GM03348 (cell line): ENCODE measurements around the gene KLHL28.

ENCODE experiments used
- DNase-seq: peaks from one replicate; pipeline ENCODE4 v3.0.0; 2012; ENCODE audit warnings: low spot score

Gene KLHL28

DNA sequence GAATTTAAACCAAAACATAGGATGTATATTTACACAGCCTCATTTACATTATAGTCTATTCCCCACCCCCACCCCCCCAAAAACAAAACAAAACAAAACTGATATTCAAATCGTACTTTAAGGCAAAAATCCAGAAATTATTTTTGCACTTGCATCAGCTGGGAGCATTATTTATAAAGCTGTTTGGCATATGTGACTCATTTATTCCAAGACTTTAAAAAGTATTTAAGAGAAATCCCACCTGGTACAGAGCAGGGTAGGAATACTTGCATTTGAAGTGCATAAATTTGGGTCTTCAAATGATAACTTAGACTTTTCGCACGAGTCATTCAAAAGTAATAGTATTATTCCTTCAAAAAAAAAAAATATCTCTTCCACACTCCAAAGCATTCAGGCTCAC, 1.1 kb downstream of the KLHL28 start:
- no peak for DNase-seq

DNA sequence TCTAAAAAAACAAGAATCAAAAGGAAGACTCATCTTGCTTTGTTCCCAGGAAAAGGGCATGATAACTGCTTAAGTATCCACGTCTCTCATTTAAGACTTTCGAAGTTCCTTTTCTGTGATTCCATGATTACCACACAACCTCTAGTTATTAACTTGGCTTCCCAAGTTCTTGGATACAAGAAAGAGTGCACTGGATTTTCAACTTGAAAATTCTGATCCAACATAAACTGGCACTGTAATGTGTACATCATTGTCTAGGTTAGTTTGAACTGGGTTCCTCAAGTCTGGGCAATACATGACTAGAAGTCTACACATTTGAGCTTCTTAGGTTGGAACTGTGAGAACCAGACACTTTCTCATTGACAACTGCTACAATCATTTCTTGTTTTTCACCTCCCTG, 1.6 kb downstream of the KLHL28 start:
- DNase-seq, result no peak

GRCh38 chr14:44959538-44959937, 2.2 kb downstream of the KLHL28 start:
- DNase-seq, result no peak

DNA sequence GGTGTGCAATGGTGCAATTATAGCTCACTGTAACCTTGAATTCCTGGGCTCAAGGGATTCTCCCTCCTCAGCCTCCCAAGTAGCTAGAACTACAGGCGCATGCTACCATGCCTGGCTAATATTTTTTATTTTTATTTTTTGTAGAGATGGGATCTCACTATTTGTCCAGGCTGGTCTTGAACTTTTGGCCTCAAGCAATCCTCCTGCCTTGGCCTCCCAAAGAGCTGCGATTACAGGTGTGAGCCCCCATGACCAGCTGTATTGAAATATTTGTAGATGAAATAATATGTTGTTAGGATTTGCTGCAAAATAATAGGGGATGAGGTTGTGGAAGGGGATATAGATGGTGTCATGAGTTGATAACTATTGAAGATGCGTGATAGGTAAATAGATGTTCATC, 4.9 kb downstream of the KLHL28 start:
- no peak for DNase-seq

GRCh38 chr14:44955528-44955927, 6.2 kb downstream of the KLHL28 start:
- DNase-seq, result no peak

GRCh38 chr14:44954750-44955149, 7.0 kb downstream of the KLHL28 start:
- DNase-seq, result no peak

DNA sequence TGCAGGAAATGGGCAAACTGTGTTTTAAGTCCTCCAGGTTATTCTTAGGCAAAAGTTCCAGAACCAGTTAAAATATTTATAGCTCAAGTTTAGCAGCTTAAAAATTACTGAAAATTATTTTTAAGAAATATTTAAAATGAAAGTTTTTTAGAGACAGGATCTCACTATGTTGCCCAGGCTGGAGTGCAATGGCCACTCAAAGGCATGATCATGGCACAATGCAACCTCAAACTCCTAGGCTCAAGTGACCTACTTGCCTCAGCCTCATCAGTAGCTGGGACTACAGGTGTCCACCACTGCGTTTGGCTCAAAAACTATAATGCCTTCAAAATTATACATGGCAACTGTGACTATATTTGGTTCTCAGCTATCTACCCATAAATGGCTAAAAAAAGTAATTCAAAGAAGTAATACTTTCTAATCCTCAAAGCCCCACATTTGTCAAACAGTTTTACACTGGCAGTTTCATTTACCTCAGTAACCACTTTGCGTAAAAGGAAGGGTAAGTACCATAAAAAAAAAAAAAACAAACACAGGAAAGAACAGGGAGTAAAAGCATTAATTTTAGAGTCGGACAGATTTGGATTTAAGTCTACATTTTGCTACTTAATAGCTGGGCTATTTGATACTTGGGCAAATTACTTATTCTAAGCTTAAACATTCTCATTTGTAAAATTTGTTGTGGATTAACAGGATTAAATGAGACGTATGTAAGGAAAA, 9.2 kb downstream of the KLHL28 start:
- DNase-seq, result no peak

DNA sequence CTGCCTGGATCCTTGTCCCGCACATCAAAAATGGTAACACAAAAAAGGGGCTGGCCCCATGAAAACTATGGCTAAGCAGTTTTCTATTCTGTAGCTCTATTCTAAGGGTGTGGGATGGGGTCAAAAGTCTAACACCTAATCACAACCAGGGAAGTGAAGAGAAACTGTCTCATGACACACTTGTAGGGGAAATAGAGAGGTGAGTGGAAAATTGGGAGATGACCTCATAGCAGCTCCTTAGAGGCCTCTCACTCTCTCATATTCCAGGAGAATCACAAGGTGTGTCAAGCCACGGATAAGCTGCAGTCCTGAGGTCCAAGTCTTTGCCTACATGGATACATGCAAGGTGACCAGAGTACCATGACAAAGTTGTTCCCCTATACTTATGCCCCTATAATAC, 10.7 kb downstream of the KLHL28 start:
- DNase-seq, result no peak

GRCh38 chr14:44945264-44945663, 16.5 kb downstream of the KLHL28 start:
- peak; percentile 63 for DNase-seq

DNA sequence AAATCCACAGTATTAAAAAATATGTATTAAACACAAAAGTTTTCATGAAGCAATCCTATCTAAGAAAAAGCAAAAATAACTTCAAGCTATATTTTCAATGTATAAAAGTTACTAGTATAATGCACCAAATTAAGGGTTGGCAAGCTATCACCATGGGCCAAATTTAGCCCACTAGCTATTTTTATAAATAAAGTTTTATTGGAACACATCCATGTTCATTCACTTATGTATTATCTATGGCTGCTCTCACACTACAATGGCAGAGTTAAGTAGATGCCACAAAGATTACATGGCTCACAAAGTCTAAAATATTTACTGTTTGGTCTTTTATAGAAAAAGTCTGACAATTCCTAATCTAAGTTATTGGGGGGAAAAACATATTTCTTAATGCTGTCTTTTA, 17.6 kb downstream of the KLHL28 start:
- no peak for DNase-seq

DNA sequence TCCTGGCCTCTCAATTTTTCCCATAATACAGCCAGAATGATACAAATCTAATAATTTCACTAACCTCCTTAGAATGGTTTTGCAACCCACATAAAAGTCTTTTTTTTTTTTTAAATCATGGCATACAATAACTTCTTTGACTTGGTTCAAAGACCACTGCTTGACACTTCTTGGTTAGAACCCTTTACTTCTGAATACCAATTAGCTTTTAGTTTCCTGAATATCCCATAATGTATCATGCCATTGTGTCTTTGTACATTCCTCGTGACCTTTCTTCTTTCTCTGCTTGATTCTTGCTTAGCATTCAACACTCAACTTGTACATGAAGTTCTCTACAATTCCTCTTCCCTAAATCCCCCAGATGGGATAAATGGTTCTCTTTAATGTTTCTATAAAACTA, 19.3 kb downstream of the KLHL28 start:
- DNase-seq, result no peak

DNA sequence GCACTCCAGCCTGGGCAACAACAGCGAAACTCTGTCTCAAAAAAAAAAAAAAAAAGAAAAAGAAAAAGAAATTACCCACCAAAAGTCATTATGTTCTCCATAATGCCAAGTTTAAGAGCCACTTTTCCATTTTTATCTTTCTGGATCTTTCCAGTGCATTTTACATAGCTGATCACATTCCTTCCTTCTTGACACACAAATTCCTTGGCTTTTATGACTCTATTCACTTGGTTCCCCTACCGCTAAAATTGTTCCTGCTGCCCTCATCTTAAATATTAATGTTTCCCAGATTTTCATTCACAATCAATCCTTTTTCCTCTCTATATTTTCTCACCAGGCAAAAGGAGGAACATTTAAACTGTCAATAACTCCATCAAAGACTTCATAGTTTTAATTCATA, 20.2 kb downstream of the KLHL28 start:
- peak; percentile 44 for DNase-seq

- no peak for DNase-seq
These were observed 20.8 kb downstream of the KLHL28 start for GRCh38 chr14:44940944-44941343.

GRCh38 chr14:44940211-44940610, 21.5 kb downstream of the KLHL28 start:
- DNase-seq, result no peak

- no peak for DNase-seq
These were observed 24.2 kb downstream of the KLHL28 start for GRCh38 chr14:44937547-44937946.

- no peak for DNase-seq
These were observed 26.6 kb downstream of the KLHL28 start for GRCh38 chr14:44935155-44935554.

DNA sequence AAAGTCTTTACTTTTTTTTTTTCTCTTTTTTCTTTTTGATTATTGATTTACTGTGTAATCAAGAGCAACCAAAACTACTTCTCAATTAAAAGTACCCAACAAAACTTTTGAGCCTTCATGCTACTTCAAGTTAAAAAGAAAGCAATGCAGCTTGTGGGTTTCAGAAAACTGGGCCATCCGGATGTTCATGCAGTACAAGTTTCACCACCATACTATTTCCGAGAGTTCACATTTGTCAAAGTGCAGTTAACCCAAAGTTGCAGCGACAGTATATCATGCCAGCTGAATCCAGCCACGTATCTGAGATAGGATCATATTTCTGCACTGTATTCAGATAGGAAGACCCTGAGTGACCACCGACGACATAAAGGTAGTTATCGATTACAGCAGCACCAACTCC, 33.0 kb downstream of the KLHL28 start:
- DNase-seq, result no peak

- DNase-seq, result peak; percentile 56
These were observed 46.9 kb downstream of the KLHL28 start for GRCh38 chr14:44914849-44915248.

- peak; percentile 26 for DNase-seq
These were observed 49.5 kb downstream of the KLHL28 start for GRCh38 chr14:44912041-44912869.

DNA sequence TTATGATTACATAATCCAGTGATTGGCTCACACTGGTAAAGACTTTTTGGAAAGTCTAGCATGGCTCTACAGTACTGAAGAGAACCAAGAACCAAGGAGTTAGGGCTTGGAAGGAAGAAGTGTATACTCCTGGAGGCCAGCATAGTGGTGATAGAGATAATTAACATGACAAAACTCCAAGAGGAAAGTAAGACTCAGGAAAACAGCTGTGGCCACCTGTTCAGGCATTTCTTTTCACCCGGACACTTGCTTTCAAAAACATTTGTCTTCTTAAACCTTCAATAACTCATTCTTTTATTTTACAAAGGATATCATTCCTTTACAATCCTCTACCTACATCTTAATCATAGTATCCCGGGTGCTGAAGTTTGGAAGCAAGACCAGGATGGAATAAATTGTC, 50.9 kb downstream of the KLHL28 start:
- DNase-seq, result no peak

DNA sequence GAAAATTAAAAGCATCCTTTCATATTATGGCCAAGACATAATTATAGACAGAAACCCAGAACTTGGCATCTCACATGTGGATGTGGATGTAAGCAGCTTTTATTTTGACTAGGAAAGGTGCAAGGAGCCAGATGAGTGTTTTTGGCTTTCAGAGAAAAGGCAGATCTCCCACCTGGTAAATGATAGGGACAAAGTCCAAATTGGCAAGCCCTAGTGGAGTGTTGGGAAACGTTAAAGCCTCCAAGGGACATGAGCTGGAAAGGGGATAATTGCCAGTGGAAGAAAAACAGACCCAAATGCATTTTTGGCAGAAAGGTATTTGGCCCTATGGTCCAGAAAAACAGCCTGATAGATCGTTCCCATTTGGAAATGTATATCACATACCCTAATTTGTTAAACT, 60.1 kb downstream of the KLHL28 start:
- no peak for DNase-seq

- DNase-seq, result peak; percentile 49
These were observed 63.2 kb downstream of the KLHL28 start for GRCh38 chr14:44898551-44898950.

GRCh38 chr14:44897845-44898151, 63.9 kb downstream of the KLHL28 start:
- DNase-seq, result no peak
